ENCODE measurements around the gene MEIS2. TPM values are rescaled to one million over a fixed set of nuclear protein-coding genes. Genes with fewer than 3 reads are reported as not detected.

MEIS2 gene
- 100 to 1,000 TPM; 136 to 164 (median 145) TPM for polyA plus RNA-seq (ENCODE audit: insufficient read length in 3 of 3)

DNA sequence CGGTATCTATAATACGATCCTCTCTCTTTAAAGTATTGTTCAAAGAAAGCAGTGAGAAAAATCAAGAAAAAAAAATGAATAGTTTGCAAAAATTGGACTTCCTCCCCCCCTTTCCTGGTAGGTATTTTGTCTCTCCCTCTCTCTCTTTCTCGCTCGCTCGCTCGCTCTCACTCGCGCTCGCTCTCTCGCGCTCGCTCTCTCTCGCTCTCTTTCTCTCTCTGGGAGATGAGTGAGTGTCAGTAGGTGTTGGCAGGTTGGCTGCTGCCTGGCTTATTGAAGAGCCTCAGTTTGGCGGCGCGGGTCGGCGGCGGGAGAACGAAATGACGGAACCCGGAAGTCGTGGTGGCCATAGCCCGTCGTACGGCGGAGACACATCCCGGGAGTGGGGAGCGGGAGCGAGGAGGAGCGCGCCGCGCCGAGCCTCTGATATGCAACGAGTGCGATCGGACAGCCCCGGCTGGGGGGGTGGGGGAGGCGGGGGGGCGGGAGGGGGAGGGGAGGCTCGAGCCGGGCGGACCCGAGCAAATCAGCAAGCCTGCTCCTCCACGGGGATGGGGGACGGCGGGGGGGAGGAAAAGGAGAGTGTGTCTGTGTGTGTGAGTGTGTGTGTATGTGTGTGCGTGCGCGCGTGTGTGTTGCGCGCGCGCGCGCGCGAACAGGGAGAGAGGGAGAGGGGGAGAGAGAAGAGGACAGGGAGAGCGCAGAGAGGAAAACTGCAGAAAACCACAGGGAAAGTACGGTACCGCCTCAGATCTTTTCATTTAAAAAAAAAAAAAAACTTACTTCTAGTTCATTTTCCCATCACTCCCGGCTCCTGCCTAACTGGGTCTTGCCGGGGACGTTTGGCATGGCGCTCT, at the start of gene MEIS2:
Gene MEIS2, minus strand, starts transcription at position 441 of the 857 bp plus-strand sequence. CDS start 1,083 bp downstream, outside the sequence.
- DNase-seq (ENCODE audit: low read depth in 3 of 3, low spot score in 2 of 3): no peak

DNA sequence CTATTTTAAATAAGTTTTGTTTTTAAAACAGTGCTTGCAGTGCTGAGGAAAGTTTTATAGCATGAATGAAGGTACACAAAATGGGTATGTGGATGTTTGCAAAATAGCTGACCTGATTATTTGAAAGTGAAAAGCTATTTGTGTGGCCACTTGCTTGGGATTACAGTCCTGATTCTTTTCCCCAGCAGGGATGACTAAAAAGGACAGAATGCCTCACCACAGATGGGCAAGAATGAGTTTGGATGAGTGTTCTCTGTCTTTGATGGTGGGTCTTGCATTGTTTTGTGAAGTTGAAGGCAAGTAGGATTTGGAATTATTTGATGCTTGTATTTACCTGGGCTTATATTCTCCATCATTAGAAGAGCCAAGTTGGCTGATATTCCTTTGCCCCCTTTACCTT, 48.8 kb upstream of the MEIS2 start:
- no peak for DNase-seq (ENCODE audit: low read depth in 3 of 3, low spot score in 2 of 3)

GRCh38 chr15:37148714-37149113, 48.4 kb upstream of the MEIS2 start:
- DNase-seq (ENCODE audit: low read depth in 3 of 3, low spot score in 2 of 3): no peak

GRCh38 chr15:37143351-37143750, 43.0 kb upstream of the MEIS2 start:
- DNase-seq (ENCODE audit: low read depth in 3 of 3, low spot score in 2 of 3): no peak

DNA sequence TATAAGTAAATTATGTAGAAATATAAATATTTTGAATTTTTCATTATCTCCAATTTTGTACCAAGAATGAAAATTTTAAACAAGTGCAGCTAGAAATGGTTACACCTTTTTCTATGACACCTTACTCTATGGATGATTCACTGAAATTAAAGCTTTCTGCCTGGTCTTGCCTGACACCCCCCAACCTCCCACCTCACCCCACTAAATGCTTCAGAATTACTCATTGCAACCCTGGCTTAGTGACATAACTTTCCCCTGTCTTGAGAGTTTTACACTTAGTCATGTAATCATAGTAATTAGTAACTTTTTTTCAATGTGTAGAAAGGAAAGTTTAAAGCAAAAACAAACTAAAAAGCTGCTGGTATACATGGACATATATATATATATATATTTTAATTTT, 42.0 kb upstream of the MEIS2 start:
- DNase-seq (ENCODE audit: low read depth in 3 of 3, low spot score in 2 of 3): no peak

DNA sequence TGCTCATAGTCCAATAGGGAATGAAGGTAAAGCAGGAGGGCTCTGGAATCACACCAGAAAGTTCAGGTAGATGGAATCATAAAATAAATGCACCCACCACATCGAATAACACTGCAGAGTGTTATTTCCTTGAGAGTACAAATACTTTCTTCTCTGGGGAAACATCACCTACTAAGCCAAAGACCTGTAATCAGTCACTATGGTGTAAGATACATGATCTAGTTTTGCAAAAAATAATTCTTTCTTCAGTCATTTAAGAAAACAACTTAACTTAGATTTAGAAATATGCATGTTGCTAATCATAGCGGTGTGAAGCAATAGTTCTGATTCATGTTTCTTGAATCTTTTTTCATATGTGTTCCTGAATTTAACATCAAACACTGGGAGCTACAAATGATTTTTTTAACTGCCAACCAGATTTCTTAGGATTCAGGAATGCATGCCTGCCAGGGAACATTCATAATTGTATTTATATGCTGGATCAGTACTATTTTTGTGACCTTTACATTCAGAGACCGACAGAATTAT, 40.2 kb upstream of the MEIS2 start:
- no peak for DNase-seq (ENCODE audit: low read depth in 3 of 3, low spot score in 2 of 3)

DNA sequence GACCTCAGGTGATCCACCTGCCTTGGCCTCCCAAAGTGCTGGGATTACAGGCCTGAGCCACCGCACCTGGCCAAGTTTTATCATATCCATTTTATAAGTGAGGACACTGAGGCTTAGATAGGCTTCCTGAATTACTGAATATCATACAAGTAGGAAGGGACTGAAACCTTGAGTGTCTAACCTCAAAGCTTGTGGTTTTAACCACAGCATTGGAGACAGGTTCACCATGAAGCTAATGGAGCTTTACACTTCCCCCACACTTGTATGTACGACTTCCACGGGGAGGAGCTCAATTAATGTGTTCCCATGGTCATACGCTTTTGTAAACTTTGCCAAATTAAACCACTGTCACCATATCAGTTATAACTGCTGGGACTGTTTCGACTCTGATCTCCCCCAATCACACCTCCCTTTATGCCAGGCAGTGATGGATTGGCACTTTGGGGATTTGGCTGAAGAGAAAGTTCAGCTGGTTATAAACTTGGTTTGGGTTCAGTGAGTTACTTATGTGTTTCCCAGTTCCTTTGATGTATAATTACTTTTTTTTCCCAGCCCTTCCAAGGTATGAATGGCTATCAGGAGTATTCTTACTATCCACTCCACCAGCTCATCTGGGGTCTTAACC, 38.4 kb upstream of the MEIS2 start:
- DNase-seq (ENCODE audit: low read depth in 3 of 3, low spot score in 2 of 3): no peak

- DNase-seq (ENCODE audit: low read depth in 3 of 3, low spot score in 2 of 3): no peak
Measured at GRCh38 chr15:37137221-37137620, 36.9 kb upstream of the MEIS2 start.

DNA sequence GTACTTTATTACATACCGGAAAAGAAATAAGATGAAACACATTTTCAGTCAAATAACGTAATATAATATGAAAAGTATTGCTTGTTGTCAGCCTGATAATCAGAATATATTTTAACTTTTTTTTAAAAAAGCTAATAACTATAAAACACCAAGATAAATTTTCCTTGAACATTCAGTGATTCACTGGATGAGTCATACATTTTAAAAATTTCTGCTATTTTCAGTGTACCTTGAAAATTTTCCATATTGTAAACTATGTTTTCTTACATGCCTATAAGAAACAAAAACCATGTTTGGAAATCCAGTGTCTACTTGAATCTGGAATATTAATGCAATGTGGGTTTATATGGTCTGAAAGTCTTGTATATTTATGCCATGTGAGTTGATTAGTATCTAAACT, 36.3 kb upstream of the MEIS2 start:
- no peak for DNase-seq (ENCODE audit: low read depth in 3 of 3, low spot score in 2 of 3)

DNA sequence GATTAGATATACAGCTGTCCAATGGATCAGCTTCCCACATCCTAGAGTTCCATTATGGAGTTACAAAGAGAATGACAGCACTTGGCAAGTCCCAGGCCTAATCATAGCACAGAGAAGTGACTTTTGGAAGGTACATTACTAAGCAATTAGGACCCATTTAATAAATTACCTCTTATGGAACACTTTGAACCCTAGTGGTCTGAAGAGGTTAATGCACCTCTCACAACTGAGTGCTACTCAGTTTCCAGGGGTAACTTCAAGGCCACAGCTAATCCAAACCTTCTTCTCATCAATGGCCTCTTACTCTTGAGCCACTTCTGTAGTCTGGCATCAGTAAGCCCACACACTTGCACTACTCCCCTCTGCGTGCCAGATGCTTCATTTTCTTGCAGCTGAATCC, 34.9 kb upstream of the MEIS2 start:
- DNase-seq (ENCODE audit: low read depth in 3 of 3, low spot score in 2 of 3): no peak

DNA sequence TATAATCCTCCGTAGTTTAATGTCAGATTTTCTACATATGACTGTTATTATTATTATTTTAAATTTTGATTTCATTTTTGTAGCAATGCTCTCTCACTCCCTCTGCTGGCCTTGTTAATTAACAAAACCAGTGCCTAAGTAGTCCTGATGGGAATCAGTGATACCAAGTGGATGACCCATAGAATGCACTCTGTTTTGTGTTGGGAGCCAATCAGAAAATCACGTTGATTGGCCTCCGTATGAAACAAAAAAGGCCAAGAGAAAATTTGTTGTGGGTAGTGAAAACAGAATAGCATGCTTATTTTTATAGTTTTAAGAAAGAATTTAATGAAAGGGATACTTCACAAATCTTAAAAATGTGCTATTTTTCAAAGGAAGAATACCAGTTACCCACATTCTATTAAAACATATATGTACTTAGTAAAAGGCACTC, 34.4 kb upstream of the MEIS2 start:
- no peak for DNase-seq (ENCODE audit: low read depth in 3 of 3, low spot score in 2 of 3)

DNA sequence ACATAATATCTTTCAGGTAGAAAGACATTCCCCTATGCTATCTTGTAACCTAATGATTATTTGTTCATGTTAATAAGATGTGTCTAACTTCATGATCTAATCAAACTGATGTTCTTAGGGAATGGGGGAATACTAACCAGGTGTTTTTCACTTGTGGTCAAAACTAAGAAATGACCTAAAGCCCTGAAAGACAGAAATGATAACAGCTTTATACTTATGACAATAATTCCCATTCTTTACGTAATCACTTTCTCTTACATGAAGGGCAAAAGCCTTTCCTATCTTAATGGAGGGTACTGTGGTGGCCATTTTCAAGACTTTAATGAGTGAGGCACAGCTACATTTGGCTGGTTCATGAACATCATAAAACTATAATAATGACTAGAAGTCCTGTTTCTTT, 33.9 kb upstream of the MEIS2 start:
- DNase-seq (ENCODE audit: low read depth in 3 of 3, low spot score in 2 of 3): no peak

DNA sequence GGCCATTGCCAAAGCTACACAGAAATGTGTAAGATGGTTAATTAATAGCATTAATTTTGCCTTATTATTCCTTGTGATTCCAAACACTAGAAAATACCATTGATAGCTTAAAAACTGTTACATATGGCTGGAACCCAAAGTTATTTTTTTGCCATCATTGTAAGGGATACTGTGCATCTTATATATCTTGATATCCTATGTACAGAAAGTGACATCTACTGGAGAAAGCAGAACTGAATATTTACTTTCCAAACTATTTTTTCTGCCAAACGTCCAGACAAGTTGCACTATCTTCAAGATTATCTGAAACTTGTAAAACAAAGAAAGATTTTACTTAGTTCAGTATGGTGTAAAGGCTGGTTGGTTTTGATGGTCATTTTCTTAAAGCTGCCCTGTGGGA, 33.3 kb upstream of the MEIS2 start:
- DNase-seq (ENCODE audit: low read depth in 3 of 3, low spot score in 2 of 3): no peak

DNA sequence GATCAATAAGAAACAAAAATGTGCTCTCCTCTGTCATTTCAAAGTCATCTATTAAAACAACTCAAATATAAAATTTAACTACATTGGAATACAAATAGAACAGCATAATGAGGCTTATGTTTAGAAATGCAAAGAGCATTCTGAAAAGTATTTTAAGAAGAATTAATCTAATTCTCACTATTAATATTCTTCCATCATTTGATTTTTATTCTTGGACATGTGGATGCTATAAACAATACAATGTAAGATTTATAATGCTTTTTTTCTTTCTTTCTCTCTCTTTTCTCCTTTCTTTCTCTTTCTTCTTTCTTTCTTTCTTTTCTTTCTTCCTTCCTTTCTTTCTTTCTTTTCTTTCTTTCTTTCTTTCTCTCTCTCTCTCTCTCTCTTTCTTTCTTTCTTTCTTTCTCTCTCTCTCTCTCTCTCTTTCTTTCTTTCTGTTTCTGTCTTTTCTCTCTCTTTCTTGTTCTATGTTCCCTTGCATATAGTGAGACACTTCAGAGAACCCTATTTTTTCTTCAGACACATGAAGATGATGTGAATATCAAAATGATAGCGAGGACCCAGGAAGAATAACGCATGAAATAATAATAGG, 32.6 kb upstream of the MEIS2 start:
- no peak for DNase-seq (ENCODE audit: low read depth in 3 of 3, low spot score in 2 of 3)

DNA sequence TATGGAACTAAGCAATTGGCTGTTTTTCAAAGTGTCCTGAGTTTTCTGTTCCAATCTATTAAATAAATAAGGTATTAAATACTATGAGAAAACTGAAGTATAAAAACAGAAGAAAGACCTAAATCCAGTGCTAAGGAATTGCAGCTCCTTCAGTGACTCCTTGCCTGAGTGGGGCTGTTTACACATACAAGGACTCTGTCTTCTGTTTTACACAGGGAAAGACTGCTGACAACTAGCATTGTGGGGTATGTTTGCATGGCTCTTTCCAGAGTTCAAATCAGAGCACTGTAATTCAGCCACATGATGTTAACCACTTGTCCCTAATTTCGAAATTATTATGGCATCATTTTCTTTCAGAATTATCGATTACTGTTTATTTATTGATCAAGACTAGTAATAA, 31.3 kb upstream of the MEIS2 start:
- DNase-seq (ENCODE audit: low read depth in 3 of 3, low spot score in 2 of 3): no peak

DNA sequence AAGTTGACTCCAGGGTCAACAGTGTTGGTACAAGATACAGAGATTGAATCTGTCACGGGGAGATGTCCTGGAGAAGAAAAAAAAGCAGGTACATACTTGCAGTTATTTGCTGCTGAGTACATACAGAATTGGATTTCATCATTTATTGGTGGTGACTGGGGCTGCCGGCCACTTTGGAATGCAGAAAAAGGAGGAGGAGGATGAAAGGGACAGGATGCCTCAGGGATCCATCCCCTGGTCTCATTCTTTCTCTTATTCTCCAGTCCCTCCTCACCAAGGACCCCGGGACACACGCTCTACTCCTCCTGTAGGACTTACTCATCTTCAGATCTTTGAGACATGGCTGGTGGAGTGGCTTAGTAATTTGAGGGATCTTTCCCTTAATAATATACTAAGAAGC, 30.0 kb upstream of the MEIS2 start:
- DNase-seq (ENCODE audit: low read depth in 3 of 3, low spot score in 2 of 3): no peak

DNA sequence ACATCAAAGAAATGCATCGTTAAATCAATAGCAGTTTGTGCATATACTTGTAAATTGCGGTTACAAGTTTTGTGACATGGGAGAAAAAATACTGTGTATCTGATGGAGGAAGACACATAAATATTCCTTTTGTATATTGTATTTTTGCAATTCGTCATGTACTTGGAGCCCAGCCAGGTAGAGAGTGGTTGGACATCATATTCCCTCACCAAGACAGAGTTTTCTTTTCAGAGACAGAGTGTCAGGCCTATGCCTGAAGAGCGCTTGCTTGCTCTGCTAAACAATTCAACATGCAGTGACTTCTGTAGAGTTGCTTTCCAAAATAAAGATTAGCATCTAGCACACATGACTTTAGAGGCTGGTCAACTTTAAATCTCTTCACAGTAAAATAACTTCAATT, 24.8 kb upstream of the MEIS2 start:
- peak in 1 of 3 donors; percentile 23 for DNase-seq (ENCODE audit: low read depth in 3 of 3, low spot score in 2 of 3)

GRCh38 chr15:37124331-37124730, 24.0 kb upstream of the MEIS2 start:
- DNase-seq (ENCODE audit: low read depth in 3 of 3, low spot score in 2 of 3): no peak

- no peak for DNase-seq (ENCODE audit: low read depth in 3 of 3, low spot score in 2 of 3)
Measured at GRCh38 chr15:37122703-37123102, 22.4 kb upstream of the MEIS2 start.

- DNase-seq (ENCODE audit: low read depth in 3 of 3, low spot score in 2 of 3): no peak
Measured at GRCh38 chr15:37121492-37121891, 21.1 kb upstream of the MEIS2 start.

- DNase-seq (ENCODE audit: low read depth in 3 of 3, low spot score in 2 of 3): no peak
Measured at GRCh38 chr15:37117030-37117429, 16.7 kb upstream of the MEIS2 start.

DNA sequence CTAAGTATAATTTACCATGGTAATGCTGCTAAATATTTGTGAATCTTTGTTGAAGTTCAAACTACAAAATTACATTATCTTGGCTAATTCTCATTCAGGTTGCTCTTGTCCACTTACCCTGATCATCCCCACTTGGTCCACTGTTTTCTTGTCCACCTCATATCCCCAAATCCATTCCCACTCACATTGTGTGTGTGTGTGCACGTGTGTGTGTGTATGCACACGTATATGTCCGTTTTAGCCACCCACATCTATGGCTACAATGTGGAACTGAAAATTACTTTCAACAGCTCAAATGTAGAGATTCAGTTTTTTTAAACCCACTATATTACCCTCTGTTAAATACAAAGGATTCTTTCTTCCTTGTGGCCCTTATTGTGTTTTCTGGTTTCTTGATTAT, 15.2 kb upstream of the MEIS2 start:
- no peak for DNase-seq (ENCODE audit: low read depth in 3 of 3, low spot score in 2 of 3)

Measured in right renal cortex interstitium (tissue), 3 donors.